GM19193 (cell line): ENCODE data around the gene RASSF8.

Experiments
- POLR2A ChIP-seq: IDR thresholded peaks from 4 replicates; pipeline ENCODE4 v1.6.1; 2011; ENCODE audit not compliant: insufficient read depth, insufficient read length; ENCODE audit errors: extremely low read depth

Gene RASSF8

DNA sequence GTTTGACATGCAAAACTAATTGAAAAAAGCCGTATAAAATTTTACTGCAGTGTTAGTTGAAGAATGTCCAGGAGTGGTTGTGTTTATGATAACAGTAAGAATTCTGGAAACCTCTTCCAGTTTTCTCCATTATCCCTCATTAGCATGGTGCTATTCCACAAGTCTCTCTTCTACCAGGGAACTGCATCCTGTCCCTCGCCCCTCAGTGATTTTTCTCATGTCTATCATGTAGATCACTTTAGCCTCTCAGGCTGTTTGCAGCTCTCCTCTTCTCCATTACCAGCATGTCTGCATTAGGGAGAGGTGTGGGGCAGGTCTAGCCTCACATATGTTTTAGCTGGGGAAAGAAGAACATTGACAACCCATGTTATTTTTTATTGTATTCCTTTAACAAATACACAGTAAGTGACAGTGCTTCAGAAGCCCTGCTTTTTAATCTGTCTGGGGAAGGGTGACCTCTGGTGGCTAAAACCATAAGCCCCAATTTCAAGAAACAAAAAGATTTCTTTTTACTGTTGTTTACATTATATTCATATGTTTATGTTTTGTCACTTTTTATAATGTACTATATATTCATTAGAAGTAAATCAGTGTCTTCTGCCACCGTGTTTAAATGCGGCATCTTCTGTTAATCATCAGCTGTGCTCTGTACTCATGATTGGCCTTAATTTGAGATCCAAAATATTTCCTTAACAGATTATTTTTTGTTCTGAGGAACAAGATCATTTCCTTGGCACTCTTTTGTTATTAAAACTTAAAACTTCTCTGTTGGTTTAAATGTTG lies 70.7 kb downstream of the RASSF8 start:
- TF ChIP-seq POLR2A, result no peak

DNA sequence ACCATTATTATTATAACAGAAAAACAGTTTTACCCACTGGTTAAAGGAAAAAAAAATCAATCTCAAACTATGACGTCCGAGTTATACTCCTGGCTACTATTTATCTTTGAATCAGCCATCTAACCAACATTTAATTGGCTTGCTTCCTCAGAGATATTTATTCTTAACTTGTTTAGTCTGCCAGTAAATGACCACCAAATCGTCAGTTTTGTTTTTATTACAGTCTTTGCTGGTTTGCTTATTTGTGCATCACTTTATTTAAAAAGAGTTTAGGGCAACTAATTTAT lies 71.2 kb downstream of the RASSF8 start:
- no peak for TF ChIP-seq POLR2A

DNA sequence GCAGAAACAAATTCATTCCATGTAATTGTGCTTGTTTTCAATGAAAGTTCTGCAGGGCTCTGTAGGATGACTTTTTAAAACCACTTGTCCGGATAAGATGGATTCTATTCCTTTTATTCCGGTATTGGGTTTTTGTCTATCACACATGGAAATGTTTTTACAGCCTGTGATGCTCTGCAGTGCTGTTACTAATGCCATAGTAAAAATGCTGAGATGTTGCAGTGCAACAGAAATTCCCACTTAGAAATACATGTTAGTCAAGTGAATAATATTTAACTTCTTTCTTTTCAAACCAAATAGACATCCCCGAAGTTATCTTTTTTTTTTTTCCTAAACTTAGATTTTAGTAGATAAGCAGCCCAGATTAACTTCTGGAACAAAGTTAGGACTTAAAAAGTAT lies 71.9 kb downstream of the RASSF8 start:
- no peak for TF ChIP-seq POLR2A

DNA sequence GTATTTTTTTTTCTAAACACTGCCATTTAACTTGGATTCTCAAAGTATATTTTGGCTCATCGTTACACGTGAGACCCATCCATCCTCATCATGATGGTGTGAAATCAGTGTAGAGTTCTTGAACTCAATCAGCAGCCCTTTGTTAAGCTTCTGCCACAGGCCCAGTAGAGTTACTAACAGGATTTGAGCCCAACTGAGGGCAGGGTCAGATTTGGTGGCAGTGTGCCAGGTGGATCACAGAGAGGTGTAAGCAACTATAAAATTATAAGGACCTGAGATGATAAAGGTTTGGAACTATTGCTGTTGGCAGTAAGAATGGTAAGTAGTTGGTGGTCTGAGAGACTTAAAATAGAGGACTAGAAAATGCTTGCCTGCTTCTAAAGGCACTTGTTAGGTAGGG lies 72.8 kb downstream of the RASSF8 start:
- TF ChIP-seq POLR2A, result no peak

DNA sequence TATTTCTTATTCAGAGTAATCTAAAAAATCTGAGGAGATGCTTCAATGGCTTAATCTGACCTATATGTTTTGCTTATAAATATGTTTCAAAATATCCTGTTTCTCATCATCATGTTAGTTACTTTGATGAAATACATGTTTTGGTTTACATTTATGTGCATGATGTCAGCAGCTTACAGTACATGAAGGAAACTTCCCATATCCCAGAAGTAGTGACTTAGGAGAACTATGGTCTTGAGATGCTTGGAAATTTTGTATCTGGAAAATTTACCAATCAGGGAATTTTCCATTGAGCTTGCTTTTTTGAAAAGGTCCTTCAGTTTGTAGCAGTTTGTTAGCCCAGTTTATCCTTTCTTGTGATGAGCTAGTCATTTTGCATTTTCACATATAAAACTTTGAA lies 73.3 kb downstream of the RASSF8 start:
- no peak for TF ChIP-seq POLR2A

DNA sequence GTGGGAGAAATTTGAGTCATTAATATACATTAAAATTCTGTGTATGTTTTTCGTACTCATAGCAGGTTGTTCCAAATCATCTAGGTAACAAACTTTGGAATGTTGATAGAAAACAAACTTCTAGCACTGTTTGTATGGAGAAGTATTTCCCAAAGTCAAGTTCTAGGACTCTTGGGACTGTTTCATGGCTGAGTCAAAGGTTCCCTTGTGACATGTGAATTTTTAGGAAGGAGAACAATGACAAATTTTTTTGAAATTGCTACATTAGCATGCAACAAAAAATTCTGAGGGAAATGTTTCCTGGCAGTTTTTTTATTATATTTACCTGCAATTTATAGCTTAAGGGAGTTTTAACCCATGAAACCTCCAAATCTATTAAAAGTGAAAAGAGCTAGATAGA lies 73.8 kb downstream of the RASSF8 start:
- TF ChIP-seq POLR2A, result no peak

DNA sequence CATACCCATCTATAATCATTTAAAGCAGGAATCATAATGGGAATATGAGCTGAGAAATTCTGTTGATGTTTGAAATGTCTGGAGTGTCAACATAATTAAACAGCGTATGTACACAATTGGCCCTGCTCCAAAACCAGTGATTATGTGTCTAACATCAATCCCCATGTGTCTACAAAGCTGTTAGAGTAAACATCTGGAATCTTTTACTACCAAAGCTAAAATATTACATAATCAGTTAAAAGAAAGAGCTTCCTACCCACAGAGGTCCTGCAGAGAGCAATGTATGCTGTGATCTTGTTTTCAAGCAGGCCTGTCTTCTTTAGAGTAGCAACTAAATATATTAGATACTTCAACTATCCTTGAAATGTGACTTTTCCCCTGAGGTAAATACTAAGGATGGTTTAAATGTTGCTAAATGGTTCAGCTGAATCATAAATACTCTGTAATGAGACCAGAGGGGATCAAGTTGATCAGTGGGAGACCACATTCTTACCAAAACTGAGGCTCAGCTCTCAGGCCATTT lies 74.3 kb downstream of the RASSF8 start:
- no peak for TF ChIP-seq POLR2A

DNA sequence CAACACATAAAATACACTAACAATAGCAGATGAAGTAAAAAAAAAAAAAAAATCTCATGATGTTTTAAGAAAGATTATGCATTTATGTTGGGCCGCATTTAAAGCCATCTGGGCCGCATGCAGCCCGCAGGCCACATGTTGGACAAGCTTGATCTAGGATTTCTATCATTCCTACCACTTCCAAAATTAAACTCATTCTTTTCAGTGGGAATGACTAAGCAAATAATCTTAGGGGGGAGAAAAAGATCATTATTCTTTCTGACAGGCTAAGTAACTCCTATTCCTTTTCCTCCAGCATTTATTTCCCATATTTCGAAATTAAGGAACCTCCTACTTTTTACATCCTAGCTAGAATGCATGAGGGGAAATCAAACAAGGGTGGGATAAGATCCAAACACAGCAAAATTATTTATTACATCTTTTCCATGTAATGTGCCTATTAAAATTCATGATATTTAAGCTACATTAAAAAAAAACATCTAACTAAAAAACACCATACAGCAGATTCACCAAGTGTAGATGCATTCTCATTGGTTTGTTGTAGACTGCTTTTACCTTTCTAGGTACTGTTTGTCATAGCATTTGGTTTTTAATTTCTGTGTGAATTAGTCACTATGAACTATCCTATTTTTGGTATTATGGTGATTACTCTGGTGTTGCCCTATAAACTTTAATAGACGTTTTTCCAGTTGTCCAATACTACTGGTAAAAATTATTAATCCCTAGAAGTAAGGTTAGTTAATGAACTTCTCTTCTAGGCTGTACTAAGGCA lies 76.1 kb downstream of the RASSF8 start:
- TF ChIP-seq POLR2A, result no peak

DNA sequence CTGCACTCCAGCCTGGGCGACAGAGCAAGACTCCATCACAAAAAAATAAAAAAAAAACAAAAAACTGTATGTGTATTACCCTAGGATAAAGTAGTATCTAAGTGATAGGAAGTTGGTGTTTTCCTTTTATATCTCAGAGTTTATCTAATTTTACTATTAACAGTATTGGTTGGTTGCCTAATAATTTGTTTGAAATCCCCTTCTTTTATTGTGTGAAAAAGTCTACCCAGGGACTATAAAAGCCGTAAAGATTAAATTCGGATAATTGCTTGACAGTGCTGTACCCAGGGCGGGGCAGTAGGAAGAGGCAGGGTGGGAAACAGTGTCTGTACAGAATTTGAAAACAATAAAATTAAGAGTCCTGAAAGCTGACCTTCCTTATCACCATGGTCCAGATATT lies 78.4 kb downstream of the RASSF8 start:
- no peak for TF ChIP-seq POLR2A

DNA sequence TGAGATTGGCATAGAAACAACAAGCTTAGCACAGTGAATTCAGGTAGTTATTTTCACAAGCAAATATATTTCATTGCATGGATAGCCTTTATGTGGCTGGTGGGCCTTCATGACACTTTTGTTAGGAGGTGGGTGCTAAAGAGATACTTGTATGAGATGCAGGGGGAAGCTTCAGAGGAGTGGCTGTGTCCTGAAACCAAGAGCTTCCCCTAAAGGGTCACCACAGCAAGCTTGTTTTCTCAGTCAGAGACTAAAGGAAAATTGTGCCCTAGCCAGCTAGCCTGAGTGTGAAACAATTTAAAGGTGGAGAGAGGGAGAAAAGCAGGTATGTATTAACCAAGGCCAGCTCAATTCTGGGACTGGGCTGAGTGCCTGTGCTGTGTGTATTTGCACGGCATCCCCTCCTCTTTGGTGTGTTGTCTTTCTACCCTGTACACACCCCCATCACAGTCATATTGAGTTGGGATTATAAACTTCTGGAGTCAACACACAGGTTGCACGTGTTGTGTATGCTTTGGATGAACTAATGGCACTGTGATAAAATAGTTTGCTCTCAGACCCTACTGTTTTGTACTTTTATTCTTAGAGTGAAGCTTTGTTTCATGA lies 79.2 kb downstream of the RASSF8 start:
- no peak for TF ChIP-seq POLR2A

DNA sequence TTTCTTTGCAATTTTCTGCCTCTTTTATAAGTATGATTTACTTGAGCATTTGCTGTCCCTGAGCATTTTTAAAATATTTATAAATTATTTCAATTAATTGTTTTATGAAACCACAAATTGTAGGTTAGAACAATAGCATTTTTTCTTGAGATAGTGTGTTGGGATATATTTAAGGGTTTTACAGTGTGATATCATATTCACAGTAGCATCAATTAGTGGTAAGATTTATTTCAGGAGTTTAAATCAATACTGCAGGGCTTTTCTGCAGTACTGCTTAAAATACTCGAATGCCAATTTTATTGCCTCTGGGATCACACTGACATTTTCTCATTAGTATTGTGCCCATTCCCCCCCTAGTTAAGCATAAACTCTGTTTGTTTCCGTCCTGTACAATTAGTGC lies 84.2 kb downstream of the RASSF8 start:
- no peak for TF ChIP-seq POLR2A

DNA sequence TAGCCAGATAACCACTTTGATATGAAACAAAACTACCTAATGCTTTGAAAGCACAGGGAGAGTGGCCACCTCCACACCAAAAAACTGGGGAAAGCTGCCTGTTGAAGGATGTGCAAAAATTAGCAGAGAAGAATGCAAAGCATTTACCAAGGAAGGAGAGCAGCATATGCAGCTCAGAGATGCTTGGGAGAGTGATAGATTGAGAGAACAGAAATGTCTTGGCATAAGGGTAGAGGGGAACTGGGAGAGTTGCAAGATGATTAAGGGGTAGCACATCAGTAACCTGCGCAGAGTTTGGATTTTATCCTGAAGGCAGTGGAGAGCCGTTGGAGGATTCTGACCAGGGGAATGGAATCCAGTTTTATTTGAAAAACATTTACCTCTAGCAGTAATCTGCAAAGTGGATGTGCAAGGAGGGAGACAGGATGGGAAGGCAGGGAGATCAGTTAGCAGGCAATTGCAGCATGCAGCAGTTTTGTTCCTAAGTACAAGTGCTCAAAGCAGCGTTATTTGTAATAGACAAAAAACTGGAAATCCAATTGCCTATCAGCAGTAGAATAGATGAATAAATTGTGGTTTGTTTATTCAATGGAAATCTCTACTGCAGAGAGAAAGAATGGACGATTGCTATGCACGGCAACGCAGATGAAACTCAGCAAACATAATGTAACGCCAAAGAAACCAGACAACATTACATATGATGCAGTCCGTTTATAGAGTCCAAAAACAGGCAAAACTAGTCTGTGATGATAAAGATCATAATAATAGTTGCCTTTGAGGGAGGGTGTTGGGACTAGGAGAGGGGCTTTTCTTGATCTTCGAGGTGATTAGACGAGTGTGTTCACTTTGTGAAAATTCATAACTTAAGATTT lies 84.9 kb downstream of the RASSF8 start:
- no peak for TF ChIP-seq POLR2A

DNA sequence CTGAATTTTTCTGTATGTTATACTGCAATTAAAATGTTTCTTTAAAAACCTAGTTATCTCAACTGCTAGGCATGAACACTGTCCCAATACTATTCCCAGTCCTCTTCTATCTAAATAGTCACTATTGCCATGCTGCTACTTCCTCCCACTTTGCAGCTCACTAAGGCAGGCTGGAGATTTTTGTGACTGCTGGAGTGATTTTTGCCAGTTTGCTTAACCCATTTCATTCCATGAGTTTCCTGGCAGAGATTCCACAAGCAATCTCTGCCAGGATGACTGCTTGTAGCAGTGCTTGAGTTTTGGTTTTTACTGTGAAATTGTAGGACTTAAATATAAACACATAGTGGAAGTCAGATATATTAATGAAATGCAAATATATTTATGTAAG lies 85.5 kb downstream of the RASSF8 start:
- TF ChIP-seq POLR2A, result no peak

DNA sequence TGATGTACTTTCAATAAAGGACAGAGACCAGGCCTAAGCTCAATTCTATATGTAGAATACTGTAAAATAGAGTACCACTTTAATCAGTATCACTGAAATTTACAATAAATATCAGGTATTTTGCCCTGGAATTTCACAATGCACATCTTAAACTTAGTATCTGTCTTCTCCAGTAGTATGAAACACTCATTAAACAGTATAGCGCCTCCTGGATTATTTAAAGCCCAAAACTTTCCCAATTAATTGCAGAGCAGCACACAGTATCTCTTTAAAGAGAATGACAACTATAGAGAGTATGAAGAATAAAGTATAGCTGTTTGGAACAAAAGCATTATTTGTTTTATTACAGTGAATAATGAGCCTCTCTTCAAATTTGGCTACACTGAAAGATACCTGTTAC lies 86.1 kb downstream of the RASSF8 start:
- no peak for TF ChIP-seq POLR2A

DNA sequence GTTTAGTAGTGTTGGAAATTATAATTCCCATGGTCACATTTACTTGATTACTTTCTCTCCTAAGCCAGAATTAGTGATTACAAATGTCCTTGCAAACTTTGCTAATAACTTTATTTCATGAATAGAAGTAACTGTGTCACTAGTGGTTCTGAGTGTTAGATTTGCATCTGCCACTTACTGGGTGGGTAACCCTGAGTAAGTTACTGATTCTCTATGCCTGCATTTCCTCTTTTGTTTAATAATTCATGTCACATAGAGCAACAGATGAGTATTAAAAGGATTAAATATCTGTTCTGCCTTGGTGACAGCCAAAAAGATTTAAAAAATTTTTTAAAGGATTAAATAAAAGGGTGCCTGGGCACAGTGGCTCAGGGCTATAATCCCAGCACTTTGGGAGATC lies 87.7 kb downstream of the RASSF8 start:
- no peak for TF ChIP-seq POLR2A
